SK-N-SH (cell line): Measurements from ENCODE around the gene ARHGAP27. TPM values are rescaled to one million over a fixed set of nuclear protein-coding genes. Genes with fewer than 3 reads are reported as not detected.

Experiments used
- CTCF ChIA-PET: fragments of 300-600, 350-600 bp; formaldehyde crosslinking; extraction: SDS; loops from one replicate; lab custom pipeline; 2021; lab: Yijun Ruan, JAX
- POLR2A ChIA-PET: fragments of 350-600 bp; sonication (Branson Sonifier 250); formaldehyde crosslinking; extraction: SDS; loops from one replicate; lab custom pipeline; 2020; ENCODE audit warnings: antibody characterized with exemption, inconsistent platforms; lab: Yijun Ruan, JAX
- DNase-seq: peaks from one replicate; pipeline ENCODE4 v3.0.0; 2012
- H2AFZ ChIP-seq: fragments of 200-600 bp; sonication (generic); 2 replicates; pipeline ENCODE4 v1.8.1; 2016; ENCODE audit warnings: antibody characterized with exemption, mild to moderate bottlenecking, low read depth
- H3F3A ChIP-seq: fragments of 200-600 bp; sonication (generic); replicated peaks from 2 replicates; pipeline ENCODE3; 2016; ENCODE audit warnings: antibody characterized with exemption, mild to moderate bottlenecking; ENCODE audit not compliant: insufficient read depth
- H3K27ac ChIP-seq, 2 experiments: fragments of 200-500 bp in 1 of 2; fragments of 200-600 bp in 1 of 2; sonication (Bioruptor generic) in 1 of 2; sonication (generic), shearing (Covaris generic) in 1 of 2; 2 replicates each; pipeline versions ENCODE4 v1.5.1 to v1.6.1; 2014 to 2016; ENCODE audit warnings: low read depth in 2 of 2, inconsistent platforms in 1 of 2, low read length in 1 of 2, mild to moderate bottlenecking in 1 of 2, mixed read lengths in 1 of 2
- H3K27me3 ChIP-seq: fragments of 200-600 bp; sonication (generic), shearing (Covaris generic); 2 replicates; pipeline ENCODE4 v1.6.1; 2016; ENCODE audit warnings: mixed run types; ENCODE audit not compliant: insufficient read depth
- H3K36me3 ChIP-seq, 2 experiments: fragments of 200-500 bp in 1 of 2; fragments of 200-600 bp in 1 of 2; sonication (Bioruptor generic) in 1 of 2; sonication (generic) in 1 of 2; replicated peaks in 1 of 2; 2 replicates each; pipeline versions ENCODE3 to v1.5.1; 2014 to 2016; ENCODE audit warnings: low read length in 1 of 2, mild to moderate bottlenecking in 1 of 2; ENCODE audit not compliant: insufficient read depth in 2 of 2, control insufficient read depth in 1 of 2
- H3K4me1 ChIP-seq, 2 experiments: fragments of 200-500 bp in 1 of 2; fragments of 200-600 bp in 1 of 2; sonication (Bioruptor generic) in 1 of 2; sonication (generic), shearing (Covaris generic) in 1 of 2; 2 replicates each; pipeline versions ENCODE4 v1.5.1 to v1.6.1; 2014 to 2016; ENCODE audit warnings: low read depth in 1 of 2, low read length in 1 of 2, mixed run types in 1 of 2; ENCODE audit not compliant: insufficient read depth in 2 of 2, control insufficient read depth in 1 of 2
- H3K4me2 ChIP-seq: fragments of 200-600 bp; sonication (generic), shearing (Covaris generic); 2 replicates; pipeline ENCODE4 v1.6.1; 2017; ENCODE audit warnings: mixed run types
- H3K4me3 ChIP-seq, 2 experiments: fragments of 200-500 bp in 1 of 2; fragments of 200-600 bp in 1 of 2; sonication (Bioruptor generic) in 1 of 2; sonication (generic), shearing (Covaris generic) in 1 of 2; 2 replicates each; pipeline versions ENCODE4 v1.5.1 to v1.8.1; 2014 to 2016; ENCODE audit warnings: low read depth in 2 of 2, inconsistent platforms in 1 of 2, low read length in 1 of 2, mild to moderate bottlenecking in 1 of 2, mixed read lengths in 1 of 2, moderate library complexity in 1 of 2
- H3K79me2 ChIP-seq: fragments of 200-600 bp; sonication (generic); 2 replicates; pipeline ENCODE4 v1.8.1; 2017; ENCODE audit warnings: mild to moderate bottlenecking; ENCODE audit not compliant: insufficient read depth
- H3K9ac ChIP-seq: fragments of 200-600 bp; sonication (generic); 2 replicates; pipeline ENCODE4 v1.6.1; 2017; ENCODE audit warnings: mixed run types
- H3K9me2 ChIP-seq: fragments of 200-600 bp; sonication (generic); 2 replicates; pipeline ENCODE4 v1.6.1; 2017; ENCODE audit warnings: mixed run types
- H3K9me3 ChIP-seq: fragments of 200-600 bp; sonication (generic); 2 replicates; pipeline ENCODE4 v1.6.1; 2017; ENCODE audit warnings: mixed run types, mild to moderate bottlenecking, moderate library complexity
- H4K20me1 ChIP-seq: fragments of 200-600 bp; sonication (generic); 2 replicates; pipeline ENCODE4 v1.6.1; 2017; ENCODE audit warnings: mild to moderate bottlenecking, mixed run types; ENCODE audit not compliant: insufficient read depth
- CHD2 ChIP-seq: fragments of 150-350 bp; IDR thresholded peaks from 2 replicates; pipeline ENCODE4 v1.6.1; 2018; ENCODE audit warnings: low read length; ENCODE audit not compliant: partially characterized antibody
- CTCF ChIP-seq: fragments of 200-600 bp; sonication (generic); IDR thresholded peaks from 2 replicates; pipeline ENCODE4 v1.6.1; 2017; ENCODE audit warnings: antibody characterized with exemption, mild to moderate bottlenecking, moderate library complexity
- FOXJ3 ChIP-seq: sonication (generic); formaldehyde crosslinking; IDR thresholded peaks from 2 replicates; pipeline ENCODE4 v1.5.1; 2020; ENCODE audit warnings: mild to moderate bottlenecking, missing genetic modification reagents
- FOXM1 ChIP-seq: IDR thresholded peaks from 2 replicates; pipeline ENCODE4 v1.4.0; 2012; ENCODE audit warnings: low read depth, mild to moderate bottlenecking
- MEF2A ChIP-seq: IDR thresholded peaks from 2 replicates; pipeline ENCODE4 v1.4.0; 2012; ENCODE audit warnings: low read depth, borderline replicate concordance
- MXI1 ChIP-seq: IDR thresholded peaks from 2 replicates; pipeline ENCODE4 v1.6.1; 2012; ENCODE audit warnings: mild to moderate bottlenecking, low read depth, low read length, improper control_type of control experiment
- RAD21 ChIP-seq: IDR thresholded peaks from 2 replicates; pipeline ENCODE4 v1.6.1; 2012; ENCODE audit warnings: mild to moderate bottlenecking, low read length
- RCOR1 ChIP-seq: fragments of 150-350 bp; IDR thresholded peaks from 2 replicates; pipeline ENCODE4 v1.6.1; 2017; ENCODE audit warnings: antibody characterized with exemption, low read length
- REST ChIP-seq: IDR thresholded peaks from 2 replicates; pipeline ENCODE4 v1.6.1; 2012; ENCODE audit warnings: mild to moderate bottlenecking, low read depth, low read length, moderate library complexity
- RFX5 ChIP-seq: IDR thresholded peaks from 2 replicates; pipeline ENCODE4 v1.6.1; 2012; ENCODE audit warnings: mild to moderate bottlenecking, improper control_type of control experiment, low read length
- SIN3A ChIP-seq: IDR thresholded peaks from 2 replicates; pipeline ENCODE4 v1.6.1; 2012; ENCODE audit warnings: low read depth, mild to moderate bottlenecking, low read length, moderate library complexity, borderline replicate concordance
- SMC3 ChIP-seq: IDR thresholded peaks from 2 replicates; pipeline ENCODE4 v1.6.1; 2012; ENCODE audit warnings: low read depth, low read length, improper control_type of control experiment
- TAF1 ChIP-seq: IDR thresholded peaks from 2 replicates; pipeline ENCODE4 v1.6.1; 2012; ENCODE audit warnings: low read depth, mild to moderate bottlenecking, low read length, moderate library complexity, borderline replicate concordance
- TCF12 ChIP-seq: IDR thresholded peaks from 2 replicates; pipeline ENCODE4 v1.4.0; 2012
- TEAD4 ChIP-seq: IDR thresholded peaks from 2 replicates; pipeline ENCODE4 v1.4.0; 2012; ENCODE audit warnings: mild to moderate bottlenecking, borderline replicate concordance; ENCODE audit not compliant: insufficient read depth
- ZBTB33 ChIP-seq: IDR thresholded peaks from 2 replicates; pipeline ENCODE4 v1.4.0; 2012; ENCODE audit warnings: low read depth, borderline replicate concordance
- WGBS: methylation state at CpG from one replicate; pipeline ENCODE4 v1.1.6; 2017; ENCODE audit warnings: low lambda C conversion rate; 5-methylcytosine and 5-hydroxymethylcytosine counted together
- polyA plus RNA-seq, 3 experiments: library from polyadenylated mRNA; depleted of rRNA; stranded (reverse); fragments of >200 nt; gene quantifications; 2 replicates each; pipeline ENCODE4 v1.2.3, GENCODE V29; 2012

The ARHGAP27 gene
- polyA plus RNA-seq, 1 of the 3 experiments (the other 2 are of a cell fraction), result 2.1 TPM

GRCh38 chr17:45371414-45372324, 61.0 kb downstream of the ARHGAP27 start (continued):
- peak; percentile 71 for TF ChIP-seq REST
- TF ChIP-seq TAF1, result peak; percentile 74; the same call in 1 of the 2 replicates
- TF ChIP-seq RCOR1, result no peak
- TF ChIP-seq CHD2, result no peak
- no peak for TF ChIP-seq FOXJ3 (CRISPR knock-in tag)
- peak; percentile 77 for TF ChIP-seq TCF12
- TF ChIP-seq TEAD4, result peak; percentile 99
- TF ChIP-seq FOXM1, result peak; percentile 67
- TF ChIP-seq MEF2A, result no peak
- TF ChIP-seq ZBTB33, result no peak

- H3F3A ChIP-seq, result peaks cover 43% of the 10 kb centered on the region
- no peaks in the 10 kb centered on the region for H3K79me2 ChIP-seq
- POLR2A ChIA-PET, result no interaction called here
- 0 out of 2 replicates have a peak, but pooled peaks have one; percentile 2 for TF ChIP-seq RAD21
- TF ChIP-seq CTCF, result peak; percentile 26; the same call in 1 of the 2 replicates
- TF ChIP-seq TAF1, result no peak
- TF ChIP-seq SIN3A, result no peak
- no peak for TF ChIP-seq SMC3
- no peak for TF ChIP-seq MXI1
- TF ChIP-seq RFX5, result no peak
- WGBS, result 62% methylated on average over 8 of the region's 8 CpGs
- no peaks in the 10 kb centered on the region for H3K9me2 ChIP-seq
- DNase-seq, result no peak
- no peaks in the 10 kb centered on the region for H3K27me3 ChIP-seq
- H3K9me3 ChIP-seq, result no peaks in the 10 kb centered on the region
- H2AFZ ChIP-seq, result no peak overlapping the region
- peak overlapping the region; percentile 67 for H3K4me2 ChIP-seq
- no peaks in the 10 kb centered on the region for H4K20me1 ChIP-seq
- no peak overlapping the region for H3K4me3 ChIP-seq
- H3K27ac ChIP-seq, result peak overlapping the region; percentile 62 to 96; a peak in 3 of 4 replicates
- CTCF ChIA-PET, result interaction anchor here (1.0 to 3.8 kb wide), 5 partner anchors 15 to 152 kb away, joined by 3 to 13 read pairs (median 12); no protein-coding TSS in a partner anchor
- peak overlapping the region; percentile 75 for H3K9ac ChIP-seq
- H3K4me1 ChIP-seq, result peaks cover 2 to 31% of the 10 kb centered on the region in 2 experiments; a peak in 3 of 4 replicates
- no peaks in the 10 kb centered on the region for H3K36me3 ChIP-seq
Measured at GRCh38 chr17:45370949-45371413, 61.7 kb downstream of the ARHGAP27 start.
